ENCODE data around the gene ACSS2. TPM values are rescaled to one million over a fixed set of nuclear protein-coding genes. Genes with fewer than 3 reads are reported as not detected.

The ACSS2 gene
- total RNA-seq, 1 donor from 2014 or later = 71.0 TPM

DNA sequence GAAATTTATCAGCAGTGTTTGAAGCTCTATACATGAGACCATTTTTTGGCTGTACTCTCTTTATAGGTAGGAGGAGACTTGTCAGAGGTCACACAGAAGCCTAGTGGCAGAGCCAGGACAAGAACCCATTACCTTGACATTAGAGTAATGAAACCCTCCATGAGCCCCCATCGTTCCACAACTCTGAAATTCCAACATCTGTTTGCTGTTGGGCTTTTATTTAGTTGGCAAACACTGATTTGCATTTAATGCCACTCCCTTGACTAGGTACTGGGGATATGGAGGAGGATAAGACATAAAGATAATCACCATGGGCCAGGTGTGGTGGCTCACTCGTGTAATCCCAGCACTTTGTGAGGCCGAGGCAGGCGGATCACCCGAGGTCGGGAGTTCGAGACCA is 77.5 kb downstream of the ACSS2 start:
- H3K9me3 ChIP-seq (ENCODE audit: control insufficient read depth in 3 of 3, low read length in 3 of 3) = no peaks in the 10 kb centered on the region
- no peaks in the 10 kb centered on the region for H3K27me3 ChIP-seq (ENCODE audit: control insufficient read depth in 3 of 3, insufficient read depth in 3 of 3, low read length in 3 of 3)
- peaks cover 29 to 32% (median 30%) of the 10 kb centered on the region in 3 donors for H3K4me1 ChIP-seq (ENCODE audit: control insufficient read depth in 3 of 3, insufficient read depth in 3 of 3, low read length in 3 of 3)
- peak overlapping the region; percentile 97 for H3K27ac ChIP-seq (ENCODE audit: low read depth, low read length)
- peaks cover 0 to 6% (median 0%) of the 10 kb centered on the region in 3 donors for H3K36me3 ChIP-seq (ENCODE audit: control insufficient read depth in 3 of 3, insufficient read depth in 3 of 3, low read length in 3 of 3)
- no peak overlapping the region for H3K9ac ChIP-seq (ENCODE audit: low read depth in 1 of 3, low read length in 3 of 3)
- H3K4me3 ChIP-seq (ENCODE audit: low read length in 3 of 3) = no peak overlapping the region

DNA sequence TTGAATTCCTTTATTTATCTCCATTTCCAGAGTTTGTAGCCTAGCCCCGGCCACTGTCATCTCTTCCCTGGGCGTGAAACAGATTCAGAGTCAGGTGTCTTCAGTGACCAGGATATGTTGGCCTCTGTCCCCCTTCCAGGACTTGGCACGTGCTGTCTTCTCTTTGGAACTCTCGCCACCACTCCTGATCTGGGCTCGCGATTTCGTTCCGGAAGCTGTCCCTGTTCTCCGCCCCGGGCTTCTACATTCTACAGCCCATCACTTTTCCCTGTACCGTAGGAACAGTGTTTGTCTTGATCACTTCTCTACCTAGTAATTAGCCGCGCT is 78.5 kb downstream of the ACSS2 start:
- no peaks in the 10 kb centered on the region for H3K27me3 ChIP-seq (ENCODE audit: control insufficient read depth in 3 of 3, insufficient read depth in 3 of 3, low read length in 3 of 3)

DNA sequence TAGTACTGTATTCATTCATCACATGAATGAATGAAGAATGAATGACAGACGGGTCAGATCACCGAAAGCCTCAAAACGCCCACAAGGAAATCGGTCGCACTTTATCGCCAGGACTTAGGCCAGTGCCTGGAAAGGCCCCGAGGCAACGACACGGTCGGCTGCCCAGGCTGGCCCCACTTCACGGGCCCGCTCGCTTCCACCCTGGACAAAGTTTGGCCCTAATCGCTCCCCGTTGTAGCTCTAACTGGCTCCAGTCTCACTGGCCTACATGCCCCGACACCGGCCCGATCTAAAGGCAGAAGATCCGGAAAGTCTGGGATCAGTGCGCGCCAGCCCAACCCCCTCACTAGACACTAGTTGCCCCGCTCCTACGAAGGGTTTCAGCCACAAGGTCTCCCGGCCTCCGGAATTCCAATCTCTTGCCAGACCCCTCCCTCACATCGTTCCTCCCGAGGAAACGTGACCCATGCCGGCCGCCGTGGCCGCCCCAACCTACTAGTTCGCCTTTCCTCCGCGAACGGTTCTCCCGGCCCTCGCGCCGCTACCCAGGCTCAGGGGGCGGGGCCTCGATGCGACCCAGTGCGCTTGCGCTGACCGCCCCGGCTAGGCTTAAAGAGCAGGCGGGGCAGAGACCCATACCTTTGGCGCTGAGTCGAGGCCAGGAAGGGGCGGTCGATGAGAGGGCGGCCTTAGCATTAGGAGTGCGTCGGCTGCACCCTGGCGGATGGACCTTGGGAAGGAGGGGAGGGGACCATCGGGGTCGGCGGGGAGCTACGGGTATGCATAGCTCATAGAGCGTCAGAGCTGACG is 79.0 kb downstream of the ACSS2 start, which contains the start of the genes GSS and MYH7B:
Gene GSS (minus strand): TSS at position 576 of the 810 bp plus-strand sequence. CDS start 3,954 bp downstream, outside the sequence.
Gene MYH7B (plus strand): TSS at position 638 of the 810 bp plus-strand sequence. CDS start 22,138 bp downstream, outside the sequence.
- Histone ChIP-seq H3K4me1 (ENCODE audit: control insufficient read depth in 3 of 3, insufficient read depth in 3 of 3, low read length in 3 of 3) (peaks cover 30 to 33% (median 30%) of the 10 kb centered on the region in 3 donors), H3K9ac (ENCODE audit: low read depth in 1 of 3, low read length in 3 of 3) (peak within 1 kb of the TSS; percentile 92 to 98 (median 93)), H3K4me3 (ENCODE audit: low read length in 3 of 3) (peak within 1 kb of the TSS; percentile 92 to 98 (median 93)), H3K9me3 (ENCODE audit: control insufficient read depth in 3 of 3, low read length in 3 of 3) (no peaks in the 10 kb centered on the region), H3K36me3 (ENCODE audit: control insufficient read depth in 3 of 3, insufficient read depth in 3 of 3, low read length in 3 of 3) (no peaks in the 10 kb centered on the region), H3K27ac (ENCODE audit: low read depth, low read length) (peak within 1 kb of the TSS; percentile 97), H3K27me3 (ENCODE audit: control insufficient read depth in 3 of 3, insufficient read depth in 3 of 3, low read length in 3 of 3) (no peaks in the 10 kb centered on the region)

More for the DNA sequence above, 78.5 kb downstream of the ACSS2 start:
- no peaks in the 10 kb centered on the region for H3K36me3 ChIP-seq (ENCODE audit: control insufficient read depth in 3 of 3, insufficient read depth in 3 of 3, low read length in 3 of 3)
- peak overlapping the region; percentile 92 to 98 (median 93) for H3K4me3 ChIP-seq (ENCODE audit: low read length in 3 of 3)
- H3K27ac ChIP-seq (ENCODE audit: low read depth, low read length) = peak overlapping the region; percentile 97
- peaks cover 29 to 32% (median 30%) of the 10 kb centered on the region in 3 donors for H3K4me1 ChIP-seq (ENCODE audit: control insufficient read depth in 3 of 3, insufficient read depth in 3 of 3, low read length in 3 of 3)
- no peaks in the 10 kb centered on the region for H3K9me3 ChIP-seq (ENCODE audit: control insufficient read depth in 3 of 3, low read length in 3 of 3)
- H3K9ac ChIP-seq (ENCODE audit: low read depth in 1 of 3, low read length in 3 of 3) = peak overlapping the region; percentile 92 to 98 (median 93)

DNA sequence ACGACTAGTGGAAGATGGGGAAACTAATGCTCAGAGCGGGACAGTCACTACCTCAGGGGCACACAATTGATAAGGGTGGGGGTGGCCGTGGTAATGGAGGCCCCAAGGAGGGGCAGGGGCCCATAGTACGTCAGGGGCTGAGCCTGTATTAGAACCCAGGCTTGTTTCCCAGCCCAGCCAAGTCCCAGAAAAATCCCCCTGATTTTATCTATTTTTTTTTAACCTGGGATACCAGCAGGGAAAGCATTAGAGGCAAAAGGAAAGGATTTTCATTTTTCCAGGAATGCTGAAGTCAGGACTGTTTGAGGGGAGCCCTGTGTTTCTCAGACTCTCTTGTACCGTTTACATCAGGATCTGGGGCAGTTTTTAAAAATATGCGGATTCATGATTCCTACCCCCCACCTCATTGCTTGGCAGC is 79.6 kb downstream of the ACSS2 start:
- H3K9ac ChIP-seq (ENCODE audit: low read depth in 1 of 3, low read length in 3 of 3) = peak overlapping the region; percentile 92 to 98 (median 93)

DNA sequence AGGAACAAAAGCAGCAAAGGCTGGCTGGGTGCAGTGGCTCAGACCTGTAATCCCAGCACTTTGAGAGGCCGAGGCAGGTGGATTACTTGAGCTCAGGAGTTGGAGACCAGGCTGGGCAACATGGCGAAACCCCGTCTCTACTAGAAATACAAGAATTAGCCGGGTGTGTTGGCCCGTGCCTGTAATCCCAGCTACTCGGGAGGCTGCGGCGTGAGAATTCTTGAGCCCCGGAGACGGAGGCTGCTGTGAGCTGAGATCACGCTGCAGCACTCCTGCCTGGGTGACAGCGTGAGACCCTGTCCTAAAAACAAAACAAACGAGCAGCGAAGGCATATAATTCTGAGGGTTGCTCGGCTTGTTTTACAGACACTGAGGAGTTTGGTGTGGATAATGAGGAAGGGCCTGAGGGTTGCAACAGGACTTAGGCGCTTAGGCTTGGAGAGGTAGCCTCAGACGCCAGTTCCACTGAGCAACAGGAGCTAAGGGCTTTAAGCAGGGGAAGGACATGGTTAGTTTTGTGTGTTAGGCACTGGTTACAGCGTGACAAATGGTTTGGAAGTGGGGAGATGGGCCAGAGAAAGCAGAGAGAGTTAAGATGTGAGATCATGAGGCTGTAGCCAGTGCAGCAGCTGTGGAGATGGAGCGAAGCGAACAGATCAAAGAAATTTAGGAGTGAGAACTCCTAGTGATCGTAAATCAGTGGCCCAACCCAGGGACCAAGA is 80.5 kb downstream of the ACSS2 start:
- H3K27me3 ChIP-seq (ENCODE audit: control insufficient read depth in 3 of 3, insufficient read depth in 3 of 3, low read length in 3 of 3) = no peaks in the 10 kb centered on the region
- H3K4me3 ChIP-seq (ENCODE audit: low read length in 3 of 3) = no peak overlapping the region
- no peaks in the 10 kb centered on the region for H3K36me3 ChIP-seq (ENCODE audit: control insufficient read depth in 3 of 3, insufficient read depth in 3 of 3, low read length in 3 of 3)
- H3K9me3 ChIP-seq (ENCODE audit: control insufficient read depth in 3 of 3, low read length in 3 of 3) = no peaks in the 10 kb centered on the region
- no peak overlapping the region for H3K27ac ChIP-seq (ENCODE audit: low read depth, low read length)
- H3K9ac ChIP-seq (ENCODE audit: low read depth in 1 of 3, low read length in 3 of 3) = peak overlapping the region; percentile 29 to 93 (median 33)
- H3K4me1 ChIP-seq (ENCODE audit: control insufficient read depth in 3 of 3, insufficient read depth in 3 of 3, low read length in 3 of 3) = peaks cover 22 to 32% (median 25%) of the 10 kb centered on the region in 3 donors

More for the DNA sequence above, 79.6 kb downstream of the ACSS2 start:
- Histone ChIP-seq H3K27me3 (ENCODE audit: control insufficient read depth in 3 of 3, insufficient read depth in 3 of 3, low read length in 3 of 3) (no peaks in the 10 kb centered on the region), H3K27ac (ENCODE audit: low read depth, low read length) (peak overlapping the region; percentile 97), H3K4me3 (ENCODE audit: low read length in 3 of 3) (peak overlapping the region; percentile 92 to 98 (median 93)), H3K36me3 (ENCODE audit: control insufficient read depth in 3 of 3, insufficient read depth in 3 of 3, low read length in 3 of 3) (no peaks in the 10 kb centered on the region), H3K4me1 (ENCODE audit: control insufficient read depth in 3 of 3, insufficient read depth in 3 of 3, low read length in 3 of 3) (peaks cover 30 to 38% (median 30%) of the 10 kb centered on the region in 3 donors), H3K9me3 (ENCODE audit: control insufficient read depth in 3 of 3, low read length in 3 of 3) (no peaks in the 10 kb centered on the region)

DNA sequence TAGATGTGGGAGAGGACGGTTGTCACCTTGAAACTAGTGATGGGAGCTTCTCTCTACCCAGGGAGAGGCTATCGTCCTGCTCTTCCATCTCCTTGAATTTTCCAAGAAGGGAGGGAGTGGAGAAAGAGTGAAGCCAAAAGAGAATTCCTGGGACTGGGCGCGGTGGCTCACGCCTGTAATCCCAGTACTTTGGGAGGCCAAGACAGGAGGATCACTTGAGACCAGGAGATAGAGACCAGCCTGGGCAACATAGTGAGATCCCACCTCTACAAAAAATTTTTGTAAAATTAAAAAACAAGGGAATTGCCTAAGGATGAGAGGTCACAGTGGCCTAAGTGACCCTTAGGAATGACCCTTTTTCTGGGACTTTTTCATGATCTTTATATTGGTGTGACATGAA is 88.1 kb downstream of the ACSS2 start:
- Histone ChIP-seq H3K4me3 (ENCODE audit: low read length in 3 of 3) (no peak overlapping the region), H3K9me3 (ENCODE audit: control insufficient read depth in 3 of 3, low read length in 3 of 3) (no peaks in the 10 kb centered on the region), H3K9ac (ENCODE audit: low read depth in 1 of 3, low read length in 3 of 3) (no peak overlapping the region)

DNA sequence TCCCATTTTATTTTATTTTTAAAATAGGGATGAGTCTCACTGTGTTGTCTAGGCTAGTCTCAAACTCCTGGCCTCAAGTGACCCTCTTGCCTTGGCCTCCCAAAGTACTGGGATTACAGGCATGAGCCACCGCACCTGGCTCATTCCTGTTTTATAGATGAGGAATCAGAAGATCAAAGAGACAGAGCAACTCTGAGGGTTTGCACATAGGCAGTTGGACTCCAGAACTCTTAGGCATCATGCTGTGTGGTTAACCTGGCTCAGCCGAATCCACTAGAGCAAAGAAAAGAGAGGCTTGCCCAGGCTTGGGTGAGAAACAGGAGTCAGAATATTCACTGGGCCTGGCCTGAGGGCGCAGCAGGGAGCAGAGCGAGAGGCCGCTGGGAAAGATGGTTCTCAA is 88.6 kb downstream of the ACSS2 start:
- H3K27me3 ChIP-seq (ENCODE audit: control insufficient read depth in 3 of 3, insufficient read depth in 3 of 3, low read length in 3 of 3) = no peaks in the 10 kb centered on the region
- H3K27ac ChIP-seq (ENCODE audit: low read depth, low read length) = no peak overlapping the region

More for the DNA sequence above, 88.1 kb downstream of the ACSS2 start:
- Histone ChIP-seq H3K27me3 (ENCODE audit: control insufficient read depth in 3 of 3, insufficient read depth in 3 of 3, low read length in 3 of 3) (no peaks in the 10 kb centered on the region), H3K27ac (ENCODE audit: low read depth, low read length) (no peak overlapping the region), H3K36me3 (ENCODE audit: control insufficient read depth in 3 of 3, insufficient read depth in 3 of 3, low read length in 3 of 3) (no peaks in the 10 kb centered on the region), H3K4me1 (ENCODE audit: control insufficient read depth in 3 of 3, insufficient read depth in 3 of 3, low read length in 3 of 3) (peaks cover 11 to 20% (median 17%) of the 10 kb centered on the region in 3 donors)

DNA sequence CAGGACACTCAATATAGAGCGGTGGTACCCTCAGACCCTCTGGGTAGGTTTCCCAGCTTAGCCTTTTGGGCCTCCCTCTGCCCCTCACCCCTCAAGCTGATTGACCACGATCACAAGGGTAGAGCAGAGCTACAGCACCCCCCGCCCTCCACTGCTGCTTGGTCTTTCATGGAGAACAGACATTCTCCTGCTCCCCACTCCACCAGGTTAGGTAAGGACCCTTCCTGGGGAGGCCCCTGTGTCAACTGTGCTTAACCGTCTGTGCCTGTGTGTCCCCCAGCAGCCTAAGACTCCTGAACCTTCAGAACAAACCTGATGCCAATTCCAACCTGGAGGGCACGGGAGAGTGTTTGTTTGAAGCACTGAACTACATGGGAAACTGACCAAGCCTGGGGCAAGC is 91.0 kb downstream of the ACSS2 start:
- Histone ChIP-seq H3K36me3 (ENCODE audit: control insufficient read depth in 3 of 3, insufficient read depth in 3 of 3, low read length in 3 of 3) (no peaks in the 10 kb centered on the region), H3K27me3 (ENCODE audit: control insufficient read depth in 3 of 3, insufficient read depth in 3 of 3, low read length in 3 of 3) (no peaks in the 10 kb centered on the region), H3K27ac (ENCODE audit: low read depth, low read length) (no peak overlapping the region), H3K4me3 (ENCODE audit: low read length in 3 of 3) (no peak overlapping the region), H3K9me3 (ENCODE audit: control insufficient read depth in 3 of 3, low read length in 3 of 3) (no peaks in the 10 kb centered on the region), H3K9ac (ENCODE audit: low read depth in 1 of 3, low read length in 3 of 3) (no peak overlapping the region), H3K4me1 (ENCODE audit: control insufficient read depth in 3 of 3, insufficient read depth in 3 of 3, low read length in 3 of 3) (peaks cover 24 to 31% (median 31%) of the 10 kb centered on the region in 3 donors)

More for the DNA sequence above, 88.6 kb downstream of the ACSS2 start:
- no peak overlapping the region for H3K4me3 ChIP-seq (ENCODE audit: low read length in 3 of 3)
- H3K9me3 ChIP-seq (ENCODE audit: control insufficient read depth in 3 of 3, low read length in 3 of 3) = no peaks in the 10 kb centered on the region
- H3K36me3 ChIP-seq (ENCODE audit: control insufficient read depth in 3 of 3, insufficient read depth in 3 of 3, low read length in 3 of 3) = no peaks in the 10 kb centered on the region
- H3K4me1 ChIP-seq (ENCODE audit: control insufficient read depth in 3 of 3, insufficient read depth in 3 of 3, low read length in 3 of 3) = peaks cover 14 to 24% (median 20%) of the 10 kb centered on the region in 3 donors
- no peak overlapping the region for H3K9ac ChIP-seq (ENCODE audit: low read depth in 1 of 3, low read length in 3 of 3)

DNA sequence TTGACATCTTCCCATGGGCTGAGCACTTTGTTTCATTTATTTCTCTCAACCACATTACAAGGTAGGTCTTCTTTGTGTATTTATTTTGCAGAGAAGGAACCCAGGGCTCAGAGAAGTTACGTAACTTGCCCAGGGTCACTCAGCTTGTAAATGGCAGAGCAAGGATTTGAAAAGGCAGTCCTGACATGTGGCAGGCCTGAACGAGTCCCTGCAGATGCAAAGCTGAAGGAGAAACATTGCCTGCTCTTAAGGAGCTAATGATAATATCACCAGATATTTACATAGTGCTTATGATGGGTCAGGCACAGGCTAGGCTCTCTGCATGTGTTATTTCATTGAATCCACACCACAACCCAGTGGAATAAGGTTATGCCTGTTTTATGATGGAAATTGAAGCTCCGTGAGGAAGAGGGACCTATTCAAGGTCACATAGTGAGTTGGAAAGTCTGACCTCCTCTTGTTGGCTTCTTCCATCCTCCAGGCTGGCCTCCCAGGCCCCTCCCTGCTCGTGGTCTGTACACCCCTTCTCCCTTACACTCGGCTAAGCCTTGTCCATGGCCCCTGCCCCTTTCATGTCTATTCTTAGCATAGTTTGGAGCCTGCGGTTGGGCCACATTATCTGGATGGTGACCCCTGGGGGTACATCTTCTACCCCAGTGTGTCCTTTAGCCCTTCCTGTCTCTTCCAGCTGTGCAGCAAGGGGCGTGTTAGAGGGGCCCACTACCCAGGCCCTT is 91.8 kb downstream of the ACSS2 start:
- Histone ChIP-seq H3K27ac (ENCODE audit: low read depth, low read length) (peak overlapping the region; percentile 69), H3K4me3 (ENCODE audit: low read length in 3 of 3) (peak overlapping the region in 1 of 3 donors; percentile 49), H3K36me3 (ENCODE audit: control insufficient read depth in 3 of 3, insufficient read depth in 3 of 3, low read length in 3 of 3) (no peaks in the 10 kb centered on the region), H3K9me3 (ENCODE audit: control insufficient read depth in 3 of 3, low read length in 3 of 3) (no peaks in the 10 kb centered on the region), H3K4me1 (ENCODE audit: control insufficient read depth in 3 of 3, insufficient read depth in 3 of 3, low read length in 3 of 3) (peaks cover 24 to 31% (median 31%) of the 10 kb centered on the region in 3 donors), H3K9ac (ENCODE audit: low read depth in 1 of 3, low read length in 3 of 3) (peak overlapping the region in 1 of 3 donors; percentile 54), H3K27me3 (ENCODE audit: control insufficient read depth in 3 of 3, insufficient read depth in 3 of 3, low read length in 3 of 3) (no peaks in the 10 kb centered on the region)

Measured in skeletal muscle tissue (tissue), 4 donors.